Vagina (tissue), 2 donors: ENCODE results near the gene SMAD5. TPM values are rescaled to one million over a fixed set of nuclear protein-coding genes. Genes with fewer than 3 reads are reported as not detected.
A peak's percentile ranks its signal among the peaks of the same experiment; 100 is the strongest.

Experiments
- DNase-seq, 2 donors: peaks; one replicate each; pipeline ENCODE4 v3.0.0-alpha.2; 2017; ENCODE audit errors: extremely low spot score in 2 of 2
- H3K27ac ChIP-seq: fragments of 200-600 bp; sonication (generic); one replicate; pipeline ENCODE4 v1.5.1; 2019
- H3K27me3 ChIP-seq: fragments of 200-600 bp; sonication (generic); one replicate; pipeline ENCODE4 v1.5.1; 2019
- H3K36me3 ChIP-seq, 2 donors: fragments of 200-600 bp; sonication (generic); one replicate each; pipeline ENCODE4 v1.5.1; 2017 to 2019
- H3K4me1 ChIP-seq: fragments of 200-600 bp; sonication (generic); one replicate; pipeline ENCODE4 v1.5.1; 2019
- H3K4me3 ChIP-seq, 2 donors: fragments of 200-600 bp; sonication (generic); 1 replicate in 1 of 2; 2 replicates in 1 of 2; pipeline ENCODE4 v1.5.1; 2016 to 2019
- H3K9me3 ChIP-seq: fragments of 200-600 bp; sonication (generic); one replicate; pipeline ENCODE4 v1.5.1; 2019
- POLR2A ChIP-seq, 2 donors: fragments of 450-650 bp; IDR thresholded peaks; one replicate each; pipeline ENCODE4 v1.6.1; 2017; ENCODE audit warnings: antibody characterized with exemption in 2 of 2, mild to moderate bottlenecking in 2 of 2, moderate library complexity in 2 of 2
- POLR2AphosphoS5 ChIP-seq, 2 donors: sonication (generic); formaldehyde crosslinking; IDR thresholded peaks; one replicate each; pipeline ENCODE4 v1.9.0; 2017; ENCODE audit warnings: antibody characterized with exemption in 2 of 2, mild to moderate bottlenecking in 2 of 2, low read depth in 1 of 2; ENCODE audit not compliant: insufficient read depth in 1 of 2
- intact Hi-C: fragments of 100-400 bp; cut with DNase I; formaldehyde crosslinking; loops from one replicate; pipeline ENCODE4 v1.15.1; 2023
- total RNA-seq: library from RNA; depleted of rRNA; stranded (reverse); fragments of >200 nt; gene quantifications from one replicate; pipeline ENCODE4 v1.2.3, GENCODE V29; 2016
- TF ChIP-seq, protein P1 (sequence below), 3 experiments: fragments of 450-650 bp in 2 of 3; fragments of 200-600 bp in 1 of 3; sonication (generic) in 1 of 3; IDR thresholded peaks; one replicate each; pipeline ENCODE4 v1.5.1; 2017 to 2019; ENCODE audit warnings: antibody characterized with exemption in 3 of 3, mild to moderate bottlenecking in 2 of 3, moderate library complexity in 2 of 3

SMAD5 gene
- total RNA-seq, 1 donor from 2014 or later = 40.0 TPM

DNA sequence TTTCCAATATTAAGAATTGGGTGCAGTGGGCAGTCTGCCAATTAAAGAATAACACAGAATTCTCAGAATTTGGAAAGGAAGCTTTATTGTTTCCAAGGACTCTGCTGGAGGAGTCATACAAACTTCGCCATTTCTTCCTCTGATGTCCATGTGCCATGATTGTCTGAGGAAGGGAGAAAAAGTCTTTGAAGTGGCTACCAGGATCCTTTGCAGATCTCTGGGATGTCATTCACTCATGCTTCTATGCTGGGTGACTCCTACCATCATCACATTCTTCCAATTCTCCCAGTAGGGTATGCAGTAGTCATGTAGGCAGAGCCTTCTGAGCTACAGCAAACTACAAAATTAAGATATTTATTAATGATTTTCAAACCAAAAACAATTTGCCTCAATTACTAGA, 3.2 kb upstream of the SMAD5 start:
- Histone ChIP-seq H3K36me3 (no peaks in the 10 kb centered on the region), H3K4me3 (no peak overlapping the region), H3K27me3 (no peaks in the 10 kb centered on the region), H3K27ac (no peak overlapping the region), H3K4me1 (peaks cover 14% of the 10 kb centered on the region), H3K9me3 (no peaks in the 10 kb centered on the region)
- DNase-seq = no peak
- TF ChIP-seq, protein P1, sequence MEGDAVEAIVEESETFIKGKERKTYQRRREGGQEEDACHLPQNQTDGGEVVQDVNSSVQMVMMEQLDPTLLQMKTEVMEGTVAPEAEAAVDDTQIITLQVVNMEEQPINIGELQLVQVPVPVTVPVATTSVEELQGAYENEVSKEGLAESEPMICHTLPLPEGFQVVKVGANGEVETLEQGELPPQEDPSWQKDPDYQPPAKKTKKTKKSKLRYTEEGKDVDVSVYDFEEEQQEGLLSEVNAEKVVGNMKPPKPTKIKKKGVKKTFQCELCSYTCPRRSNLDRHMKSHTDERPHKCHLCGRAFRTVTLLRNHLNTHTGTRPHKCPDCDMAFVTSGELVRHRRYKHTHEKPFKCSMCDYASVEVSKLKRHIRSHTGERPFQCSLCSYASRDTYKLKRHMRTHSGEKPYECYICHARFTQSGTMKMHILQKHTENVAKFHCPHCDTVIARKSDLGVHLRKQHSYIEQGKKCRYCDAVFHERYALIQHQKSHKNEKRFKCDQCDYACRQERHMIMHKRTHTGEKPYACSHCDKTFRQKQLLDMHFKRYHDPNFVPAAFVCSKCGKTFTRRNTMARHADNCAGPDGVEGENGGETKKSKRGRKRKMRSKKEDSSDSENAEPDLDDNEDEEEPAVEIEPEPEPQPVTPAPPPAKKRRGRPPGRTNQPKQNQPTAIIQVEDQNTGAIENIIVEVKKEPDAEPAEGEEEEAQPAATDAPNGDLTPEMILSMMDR (IDR thresholded peaks at IDR 0.05) = no peak
- TF ChIP-seq POLR2AphosphoS5 (IDR thresholded peaks at IDR 0.05; ENCODE audit: insufficient read depth in 1 of 2, low read depth in 1 of 2) (no peak), POLR2A (IDR thresholded peaks at IDR 0.05) (no peak)
- intact Hi-C loops = no loop called here

DNA sequence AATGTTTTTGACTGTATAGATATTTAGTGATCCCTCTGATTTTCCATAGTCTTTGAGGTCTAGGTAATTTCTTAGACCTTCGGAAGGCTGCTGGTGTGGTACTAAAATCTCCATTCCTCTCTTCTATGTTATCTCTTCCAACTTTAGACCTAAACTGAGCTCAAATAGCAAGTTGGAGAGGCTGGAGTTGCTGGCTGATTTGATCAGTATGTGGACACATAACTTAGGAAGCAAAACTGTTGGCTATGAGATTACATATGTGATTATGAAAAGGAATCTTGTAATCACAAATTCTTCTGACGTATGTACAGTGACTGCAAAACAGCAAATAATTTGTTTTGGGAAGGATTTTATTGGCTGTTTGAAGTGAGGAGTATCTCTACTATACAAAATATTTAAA, 2.1 kb upstream of the SMAD5 start:
- Histone ChIP-seq H3K27ac (no peak overlapping the region), H3K9me3 (no peaks in the 10 kb centered on the region), H3K4me3 (no peak overlapping the region), H3K27me3 (no peaks in the 10 kb centered on the region), H3K36me3 (no peaks in the 10 kb centered on the region), H3K4me1 (peaks cover 25% of the 10 kb centered on the region)
- intact Hi-C loops = no loop called here
- DNase-seq = no peak
- TF ChIP-seq POLR2AphosphoS5 (IDR thresholded peaks at IDR 0.05; ENCODE audit: insufficient read depth in 1 of 2, low read depth in 1 of 2) = no peak
- no peak for TF ChIP-seq POLR2A (IDR thresholded peaks at IDR 0.05)
- TF ChIP-seq, protein P1 (IDR thresholded peaks at IDR 0.05) = no peak

DNA sequence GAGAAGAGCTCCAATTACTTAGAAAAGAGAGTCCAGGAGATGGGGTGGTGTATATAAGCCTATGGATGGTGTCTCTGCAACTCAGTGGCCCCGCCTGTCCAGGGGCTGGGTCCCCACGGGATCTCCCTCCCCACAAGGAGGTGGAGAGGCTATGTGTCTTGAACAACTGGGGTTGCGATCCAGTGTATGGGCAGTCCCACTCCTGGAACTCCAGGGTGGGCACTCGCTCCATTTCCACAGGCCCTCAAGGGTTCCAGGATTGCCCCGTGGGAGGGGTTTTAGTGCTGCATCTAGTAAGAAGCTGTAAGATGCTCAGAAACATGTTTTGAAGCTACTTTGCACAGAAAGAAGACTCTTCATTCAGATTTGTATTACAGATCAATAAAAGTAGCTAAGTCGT, 558 bp upstream of the SMAD5 start:
- no peaks in the 10 kb centered on the region for H3K9me3 ChIP-seq
- H3K4me1 ChIP-seq = peaks cover 40% of the 10 kb centered on the region
- intact Hi-C loops = no loop called here
- H3K36me3 ChIP-seq = no peaks in the 10 kb centered on the region
- no peaks in the 10 kb centered on the region for H3K27me3 ChIP-seq
- H3K4me3 ChIP-seq = peak overlapping the region; percentile 71 to 73
- TF ChIP-seq, protein P1 (IDR thresholded peaks at IDR 0.05) = no peak
- no peak for TF ChIP-seq POLR2AphosphoS5 (IDR thresholded peaks at IDR 0.05; ENCODE audit: insufficient read depth in 1 of 2, low read depth in 1 of 2)
- no peak for TF ChIP-seq POLR2A (IDR thresholded peaks at IDR 0.05)
- H3K27ac ChIP-seq = peak overlapping the region; percentile 97
- DNase-seq = no peak

DNA sequence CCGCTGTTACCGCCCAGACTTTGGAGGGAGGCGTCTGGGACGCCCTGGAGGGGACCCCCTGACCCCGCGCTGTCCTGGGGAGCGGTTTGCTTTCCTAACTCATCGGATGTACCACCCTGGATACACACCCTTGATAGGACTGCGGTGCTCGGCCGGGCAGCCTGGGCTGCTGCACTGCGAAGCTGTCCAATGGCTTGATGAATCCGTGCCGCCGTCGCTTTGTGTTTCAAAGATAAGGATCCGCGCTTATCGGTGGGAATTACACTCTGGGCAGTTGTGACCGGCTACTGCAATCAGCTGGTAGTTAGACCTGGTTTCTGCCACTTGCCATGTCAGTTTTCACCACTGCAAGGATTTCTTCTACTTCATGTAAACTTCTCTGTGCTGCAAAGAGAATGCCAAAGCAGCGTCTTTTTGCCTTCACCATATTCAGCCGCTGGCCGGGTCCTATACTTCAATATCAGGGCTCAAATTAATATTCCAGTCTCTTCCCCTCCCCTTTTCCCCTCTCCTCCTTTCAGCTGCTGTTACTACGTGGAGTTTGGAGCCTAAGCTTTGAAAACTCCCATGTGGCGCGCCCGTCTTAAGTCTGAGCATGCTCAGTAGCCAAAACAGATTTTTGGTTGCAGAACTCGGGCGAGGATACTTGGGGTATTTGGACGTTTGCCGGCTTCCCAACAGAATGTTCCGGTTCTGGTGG, 727 bp downstream of the SMAD5 start:
- DNase-seq = no peak
- TF ChIP-seq POLR2A (IDR thresholded peaks at IDR 0.05) = no peak
- TF ChIP-seq POLR2AphosphoS5 (IDR thresholded peaks at IDR 0.05; ENCODE audit: insufficient read depth in 1 of 2, low read depth in 1 of 2) = no peak
- H3K4me1 ChIP-seq = peaks cover 53% of the 10 kb centered on the region
- H3K36me3 ChIP-seq = no peaks in the 10 kb centered on the region
- intact Hi-C loops = no loop called here
- H3K4me3 ChIP-seq = peak overlapping the region; percentile 71 to 73
- H3K27me3 ChIP-seq = no peaks in the 10 kb centered on the region
- H3K27ac ChIP-seq = peak overlapping the region; percentile 97
- H3K9me3 ChIP-seq = no peaks in the 10 kb centered on the region

DNA sequence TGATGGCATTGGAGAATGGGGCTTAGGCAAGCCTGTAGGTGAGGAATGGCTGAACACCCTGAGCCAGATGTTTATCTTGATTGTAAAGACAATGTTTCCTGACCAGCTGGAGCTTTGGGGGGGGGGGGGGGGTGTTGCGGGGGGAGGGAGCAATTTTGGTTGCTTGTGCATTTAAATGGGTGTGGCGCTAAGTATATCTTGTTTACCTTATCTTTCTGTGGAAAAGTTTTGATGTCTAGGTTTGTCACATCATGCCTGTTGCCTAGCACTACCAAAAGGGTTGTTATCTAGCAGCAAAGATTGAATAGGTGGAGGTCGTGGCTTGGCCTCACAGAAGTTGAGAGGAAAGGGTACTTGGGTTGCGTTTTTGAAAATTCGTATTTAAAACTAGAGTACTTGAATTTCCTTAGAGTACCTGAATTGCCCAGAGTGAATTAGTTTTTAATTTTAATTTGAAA, 1.3 kb downstream of the SMAD5 start:
- TF ChIP-seq, protein P1 (IDR thresholded peaks at IDR 0.05) = no peak
- TF ChIP-seq POLR2AphosphoS5 (IDR thresholded peaks at IDR 0.05; ENCODE audit: insufficient read depth in 1 of 2, low read depth in 1 of 2) (no peak), POLR2A (IDR thresholded peaks at IDR 0.05) (no peak)
- H3K9me3 ChIP-seq = no peaks in the 10 kb centered on the region
- H3K4me3 ChIP-seq = peak overlapping the region; percentile 71 to 73
- no peak for DNase-seq
- no peaks in the 10 kb centered on the region for H3K36me3 ChIP-seq
- H3K27me3 ChIP-seq = no peaks in the 10 kb centered on the region
- intact Hi-C loops = no loop called here
- peaks cover 59% of the 10 kb centered on the region for H3K4me1 ChIP-seq
- peak overlapping the region; percentile 97 for H3K27ac ChIP-seq
